GM21367 (cell line): Measurements from ENCODE around the gene BCL2L14.
"Not testable (repeated sequence)": the region's sequence is repeated elsewhere in the genome, so short reads cannot be mapped to it uniquely, and the experiment has no call there.

ENCODE experiments used
- ATAC-seq: cut with Tn5 transposase; IDR thresholded peaks from one replicate; pipeline ENCODE4 v1.9.1; 2021; ENCODE audit not compliant: unreplicated experiment

BCL2L14 gene

GRCh38 chr12:12099102-12099501, 28.4 kb downstream of the BCL2L14 start:
- no peak for ATAC-seq

GRCh38 chr12:12107678-12108077, 36.9 kb downstream of the BCL2L14 start:
- ATAC-seq = no peak

- no peak for ATAC-seq
Observed at GRCh38 chr12:12108441-12109058, 37.8 kb downstream of the BCL2L14 start.

GRCh38 chr12:12110923-12111555, 40.3 kb downstream of the BCL2L14 start:
- not testable (repeated sequence) for ATAC-seq

GRCh38 chr12:12115514-12115913, 44.8 kb downstream of the BCL2L14 start:
- no peak for ATAC-seq

GRCh38 chr12:12116677-12117076, 45.9 kb downstream of the BCL2L14 start:
- ATAC-seq = no peak

GRCh38 chr12:12121061-12121460, 50.3 kb downstream of the BCL2L14 start:
- no peak for ATAC-seq

GRCh38 chr12:12123036-12123604, 52.4 kb downstream of the BCL2L14 start:
- no peak for ATAC-seq

- ATAC-seq = no peak
Observed at GRCh38 chr12:12126551-12126950, 55.8 kb downstream of the BCL2L14 start.

GRCh38 chr12:12127304-12127703, 56.6 kb downstream of the BCL2L14 start:
- no peak for ATAC-seq

GRCh38 chr12:12128670-12129069, 57.9 kb downstream of the BCL2L14 start:
- ATAC-seq = no peak

- ATAC-seq = no peak
Observed at GRCh38 chr12:12133259-12133658, 62.5 kb downstream of the BCL2L14 start.

- no peak for ATAC-seq
Observed at GRCh38 chr12:12133785-12134184, 63.0 kb downstream of the BCL2L14 start.

GRCh38 chr12:12138203-12139154, 67.7 kb downstream of the BCL2L14 start:
- ATAC-seq = no peak

GRCh38 chr12:12141000-12141399, 70.3 kb downstream of the BCL2L14 start:
- no peak for ATAC-seq

- ATAC-seq = not testable (repeated sequence)
Observed at GRCh38 chr12:12144531-12144930, 73.8 kb downstream of the BCL2L14 start.

- ATAC-seq = no peak
Observed at GRCh38 chr12:12147111-12147510, 76.4 kb downstream of the BCL2L14 start.
